OCI-LY7 (cell line): Measurements from ENCODE around the gene FABP6. TPM values are rescaled to one million over a fixed set of nuclear protein-coding genes. Genes with fewer than 3 reads are reported as not detected.

Source experiments
- BruUV-seq: library from RNA; stranded (reverse); fragments of 400-500 nt; replicated peaks from 2 replicates; lab custom pipeline; 2021; lab: Mats Ljungman, UMichigan
- CTCF ChIA-PET: fragments of 300-600 bp; sonication (Branson Sonifier 250); formaldehyde crosslinking; loops from one replicate; lab custom pipeline; 2022; ENCODE audit warnings: antibody characterized with exemption; ENCODE audit not compliant: unreplicated experiment; lab: Charles Lee
- POLR2A ChIA-PET: fragments of 300-600 bp; sonication (Branson Sonifier 250); formaldehyde crosslinking; loops from one replicate; lab custom pipeline; 2022; ENCODE audit warnings: antibody characterized with exemption; lab: Charles Lee
- DNase-seq: peaks from one replicate; pipeline ENCODE4 v3.0.0-alpha.2; 2015; ENCODE audit warnings: low spot score
- H2AFZ ChIP-seq: fragments of 200-600 bp; sonication (generic), shearing (Covaris generic); 2 replicates; pipeline ENCODE4 v1.6.1; 2014; ENCODE audit warnings: mild to moderate bottlenecking, antibody characterized with exemption, low read length, moderate library complexity
- H3K27ac ChIP-seq: fragments of 200-600 bp; sonication (generic); 2 replicates; pipeline ENCODE4 v1.5.1; 2014; ENCODE audit warnings: mixed run types, low read depth, mild to moderate bottlenecking, moderate library complexity, low read length, inconsistent platforms; ENCODE audit not compliant: poor library complexity, severe bottlenecking
- H3K36me3 ChIP-seq: fragments of 200-600 bp; sonication (generic); 2 replicates; pipeline ENCODE4 v1.6.1; 2014; ENCODE audit warnings: mild to moderate bottlenecking, antibody characterized with exemption, low read length, moderate library complexity, mixed read lengths; ENCODE audit not compliant: insufficient read depth
- H3K4me1 ChIP-seq: fragments of 200-600 bp; sonication (generic); 2 replicates; pipeline ENCODE4 v1.5.1; 2014; ENCODE audit warnings: mild to moderate bottlenecking, low read length; ENCODE audit not compliant: insufficient read depth, poor library complexity, severe bottlenecking
- H3K4me2 ChIP-seq: fragments of 200-600 bp; sonication (generic); 2 replicates; pipeline ENCODE4 v1.6.1; 2014; ENCODE audit warnings: mild to moderate bottlenecking, low read length
- H3K4me3 ChIP-seq: fragments of 200-600 bp; sonication (generic); 2 replicates; pipeline ENCODE4 v1.5.1; 2014; ENCODE audit warnings: mild to moderate bottlenecking, low read depth, low read length; ENCODE audit not compliant: poor library complexity, severe bottlenecking
- H3K79me2 ChIP-seq: fragments of 200-600 bp; sonication (generic); 2 replicates; pipeline ENCODE4 v1.6.1; 2016; ENCODE audit warnings: low read depth, mild to moderate bottlenecking, low read length, moderate library complexity, mixed read lengths; ENCODE audit not compliant: insufficient read depth
- H3K9me2 ChIP-seq: fragments of 200-600 bp; sonication (generic); 2 replicates; pipeline ENCODE4 v1.6.1; 2016; ENCODE audit warnings: mild to moderate bottlenecking, low read length, mixed read lengths; ENCODE audit not compliant: insufficient read depth
- H3K9me3 ChIP-seq: fragments of 200-600 bp; sonication (generic); 2 replicates; pipeline ENCODE4 v1.6.1; 2014; ENCODE audit warnings: mild to moderate bottlenecking, mixed run types, low read length, mixed read lengths
- H4K20me1 ChIP-seq: fragments of 200-600 bp; sonication (generic); 2 replicates; pipeline ENCODE4 v1.6.1; 2014; ENCODE audit warnings: mild to moderate bottlenecking, antibody characterized with exemption, low read length, moderate library complexity, mixed read lengths; ENCODE audit not compliant: insufficient read depth
- CTCF ChIP-seq: fragments of 200-600 bp; sonication (generic); conservative IDR thresholded peaks from 2 replicates; pipeline ENCODE4 v1.5.1; 2014; ENCODE audit warnings: mild to moderate bottlenecking, antibody characterized with exemption, low read length, moderate library complexity, mixed read lengths
- EZH2phosphoT487 ChIP-seq: fragments of 200-600 bp; sonication (generic); IDR thresholded peaks from 2 replicates; pipeline ENCODE4 v1.6.1; 2018; ENCODE audit warnings: low read depth, borderline replicate concordance, mild to moderate bottlenecking, mixed run types, antibody characterized with exemption, low read length, moderate library complexity, mixed read lengths
- intact Hi-C: fragments of 100-400 bp; cut with micrococcal nuclease; formaldehyde crosslinking; loops from one replicate; pipeline ENCODE4 v1.10.0; 2022; ENCODE audit not compliant: unreplicated experiment
- total RNA-seq, 2 experiments: library from RNA; depleted of rRNA in 1 of 2; stranded (reverse); fragments of >200 nt in 1 of 2; shearing (Covaris generic) in 1 of 2; gene quantifications; 2 replicates each; pipeline ENCODE4 v1.2.3, GENCODE V29; 2014 to 2022

FABP6 gene
- total RNA-seq, 2 experiments from 2014 or later = 0.69 TPM; not detected in 1

GRCh38 chr5:160237571-160238093, 8.3 kb downstream of the FABP6 start:
- Histone ChIP-seq H4K20me1 (no peaks in the 10 kb centered on the region), H3K79me2 (no peaks in the 10 kb centered on the region), H3K4me3 (no peak overlapping the region), H3K9me2 (no peaks in the 10 kb centered on the region), H3K4me2 (no peak overlapping the region), H3K9me3 (no peaks in the 10 kb centered on the region), H3K4me1 (no peaks in the 10 kb centered on the region), H2AFZ (no peak overlapping the region), H3K27ac (no peak overlapping the region), H3K36me3 (no peaks in the 10 kb centered on the region)
- TF ChIP-seq EZH2phosphoT487 (no peak), CTCF (no peak)
- ChIA-PET CTCF (no interaction called here), POLR2A (interaction anchor here (0.5 kb wide), 1 partner anchor 100 kb away, joined by 3 read pairs; no protein-coding TSS in a partner anchor)
- intact Hi-C loops = loop anchor here (2.0 kb wide), 1 partner anchor 39 kb away; no protein-coding TSS in a partner anchor
- no TSS peak for BruUV-seq
- no peak for DNase-seq

- no peaks in the 10 kb centered on the region for H3K9me3 ChIP-seq
- no peaks in the 10 kb centered on the region for H3K36me3 ChIP-seq
- H3K4me1 ChIP-seq = no peaks in the 10 kb centered on the region
- CTCF ChIA-PET = interaction anchor here (0.6 kb wide), 1 partner anchor 8 kb away, joined by 3 read pairs; no protein-coding TSS in a partner anchor
- TF ChIP-seq CTCF (no peak), EZH2phosphoT487 (no peak)
- no peak overlapping the region for H3K4me2 ChIP-seq
- BruUV-seq = no TSS peak
- POLR2A ChIA-PET = interaction anchor here (0.6 to 0.8 kb wide), 2 partner anchors 11 to 97 kb away, joined by 3 read pairs; no protein-coding TSS in a partner anchor
- no peaks in the 10 kb centered on the region for H3K79me2 ChIP-seq
- H3K27ac ChIP-seq = no peak overlapping the region
- no peak overlapping the region for H2AFZ ChIP-seq
- H3K9me2 ChIP-seq = no peaks in the 10 kb centered on the region
- no peak overlapping the region for H3K4me3 ChIP-seq
- H4K20me1 ChIP-seq = no peaks in the 10 kb centered on the region
- intact Hi-C loops = no loop called here
- no peak for DNase-seq
These were observed 11.0 kb downstream of the FABP6 start for GRCh38 chr5:160240350-160240749.

- H3K4me3 ChIP-seq = no peak overlapping the region
- no TSS peak for BruUV-seq
- TF ChIP-seq CTCF = no peak
- no peak for TF ChIP-seq EZH2phosphoT487
- H3K4me2 ChIP-seq = no peak overlapping the region
- no peaks in the 10 kb centered on the region for H3K9me2 ChIP-seq
- POLR2A ChIA-PET = interaction anchor here (0.7 kb wide), 1 partner anchor 668 kb away, joined by 3 read pairs; no protein-coding TSS in a partner anchor
- no peaks in the 10 kb centered on the region for H4K20me1 ChIP-seq
- no peaks in the 10 kb centered on the region for H3K79me2 ChIP-seq
- CTCF ChIA-PET = no interaction called here
- no peak overlapping the region for H2AFZ ChIP-seq
- no peaks in the 10 kb centered on the region for H3K36me3 ChIP-seq
- DNase-seq = no peak
- H3K27ac ChIP-seq = no peak overlapping the region
- no peaks in the 10 kb centered on the region for H3K4me1 ChIP-seq
- intact Hi-C loops = loop anchor here (2.0 kb wide), 1 partner anchor 103 kb away; no protein-coding TSS in a partner anchor
- no peaks in the 10 kb centered on the region for H3K9me3 ChIP-seq
These were observed 12.8 kb downstream of the FABP6 start for GRCh38 chr5:160242145-160242544.
